Measurements from ENCODE around the gene FHAD1. TPM values are rescaled to one million over a fixed set of nuclear protein-coding genes. Genes with fewer than 3 reads are reported as not detected.

FHAD1 gene
- total RNA-seq, 1 experiment from 2014 or later: 3.5 TPM

DNA sequence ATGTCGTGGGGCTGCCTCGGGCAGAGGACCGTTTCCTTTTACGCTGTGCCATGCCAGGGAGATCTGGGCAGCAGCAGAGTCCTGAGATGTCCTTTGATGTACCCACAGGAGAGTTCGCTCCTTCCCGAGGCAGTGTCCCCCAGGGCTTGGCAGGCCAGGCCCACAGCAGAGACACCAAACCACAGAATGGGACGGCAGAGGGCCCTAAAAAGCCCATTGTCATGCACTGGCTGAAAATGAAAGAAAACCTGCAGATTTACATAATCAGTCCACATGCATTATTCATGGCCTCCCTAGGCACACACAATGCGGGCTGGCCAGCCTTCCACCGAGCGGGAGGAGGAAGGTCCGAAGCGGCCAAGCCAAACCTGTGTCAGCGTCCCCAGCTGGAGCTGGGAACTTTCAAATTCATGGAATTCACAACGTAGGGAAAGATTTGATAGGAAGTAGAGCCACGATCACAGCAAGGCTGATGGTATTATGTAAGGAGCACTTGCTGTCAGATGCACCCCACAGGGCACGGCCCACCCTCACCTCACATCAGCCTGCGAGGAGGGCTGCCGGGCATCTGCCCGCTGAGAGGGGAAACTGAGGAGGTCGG, 137.4 kb downstream of the FHAD1 start:
- Histone ChIP-seq H3K9me2 (ENCODE audit: insufficient read depth) (no peaks in the 10 kb centered on the region), H3K4me3 (replicated peaks in 1 of 2; ENCODE audit: low read depth in 1 of 2, low read length in 2 of 2) (no peak overlapping the region), H3K27me3 (ENCODE audit: insufficient read depth, low read length) (no peaks in the 10 kb centered on the region), H3K4me2 (ENCODE audit: low read length) (no peak overlapping the region), H4K20me1 (ENCODE audit: insufficient read depth) (no peaks in the 10 kb centered on the region), H3K79me2 (ENCODE audit: insufficient read depth, low read length) (no peaks in the 10 kb centered on the region), H3K9ac (ENCODE audit: low read length) (no peak overlapping the region), H3K27ac (ENCODE audit: low read depth, low read length) (no peak overlapping the region), H3K4me1 (ENCODE audit: control insufficient read depth in 1 of 2, insufficient read depth in 2 of 2, low read length in 2 of 2) (no peaks in the 10 kb centered on the region), H3K36me3 (ENCODE audit: control insufficient read depth in 1 of 2, insufficient read depth in 2 of 2, low read length in 2 of 2) (no peaks in the 10 kb centered on the region), H3K9me3 (ENCODE audit: control insufficient read depth in 1 of 2, insufficient read depth in 1 of 2, low read depth in 1 of 2, low read length in 2 of 2) (no peaks in the 10 kb centered on the region), H2AFZ (ENCODE audit: low read depth, low read length, poor library complexity, severe bottlenecking) (no peak overlapping the region)
- ChIA-PET POLR2A (no interaction called here), CTCF (no interaction called here), RAD21 (ENCODE audit: low non-redundant PET in 1 of 2, low total read pairs in 2 of 2, uncharacterized antibody in 2 of 2, unreplicated experiment in 2 of 2) (no interaction called here)
- DNase-seq (ENCODE audit: low read depth, low spot score) (no peak), ATAC-seq (no peak)
- intact Hi-C loops (cut with micrococcal nuclease): no loop called here
- TF ChIP-seq CTCF (IDR thresholded peaks at IDR 0.05 in 2 of 3, conservative IDR thresholded peaks at IDR 0.05 in 1 of 3; ENCODE audit: borderline replicate concordance in 1 of 3, insufficient read depth in 1 of 3, low read depth in 2 of 3, low read length in 2 of 3): no peak
- TF ChIP-seq EZH2 (IDR thresholded peaks at IDR 0.05): no peak
- no peak for TF ChIP-seq CEBPB (IDR thresholded peaks at IDR 0.05; ENCODE audit: low read depth)
- TF ChIP-seq FOSL1 (IDR thresholded peaks at IDR 0.05; ENCODE audit: low read depth): no peak
- TF ChIP-seq, protein P1, sequence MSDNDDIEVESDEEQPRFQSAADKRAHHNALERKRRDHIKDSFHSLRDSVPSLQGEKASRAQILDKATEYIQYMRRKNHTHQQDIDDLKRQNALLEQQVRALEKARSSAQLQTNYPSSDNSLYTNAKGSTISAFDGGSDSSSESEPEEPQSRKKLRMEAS (IDR thresholded peaks at IDR 0.05): no peak
- no peak for TF ChIP-seq ELF1 (IDR thresholded peaks at IDR 0.05; ENCODE audit: borderline replicate concordance, low read depth)
- no peak for TF ChIP-seq TCF7L2 (IDR thresholded peaks at IDR 0.05; ENCODE audit: borderline replicate concordance, extremely low read depth, insufficient read depth, insufficient read length)
- TF ChIP-seq ZBTB33 (IDR thresholded peaks at IDR 0.05; ENCODE audit: extremely low read depth, insufficient replicate concordance, low read length): no peak
- TF ChIP-seq POLR2A (IDR thresholded peaks at IDR 0.05; ENCODE audit: borderline replicate concordance, extremely low read depth, insufficient read depth, insufficient read length): no peak
- TF ChIP-seq ZFX (IDR thresholded peaks at IDR 0.05): no peak
- no peak for TF ChIP-seq EGR1 (IDR thresholded peaks at IDR 0.05; ENCODE audit: low read depth)
- TF ChIP-seq ATF3 (IDR thresholded peaks at IDR 0.05): no peak
- TF ChIP-seq CBX3 (IDR thresholded peaks at IDR 0.05; ENCODE audit: low read depth): no peak
- TF ChIP-seq SIN3A (IDR thresholded peaks at IDR 0.05; ENCODE audit: low read depth): no peak
- TF ChIP-seq ZNF274 (IDR thresholded peaks at IDR 0.05; ENCODE audit: low read depth, low read length): no peak
- TF ChIP-seq SP1 (IDR thresholded peaks at IDR 0.05; ENCODE audit: low read depth): no peak
- no peak for TF ChIP-seq YY1 (IDR thresholded peaks at IDR 0.05; ENCODE audit: extremely low read depth, insufficient replicate concordance, low read depth, low read length)
- no peak for TF ChIP-seq RAD21 (IDR thresholded peaks at IDR 0.05; ENCODE audit: low read depth)
- TF ChIP-seq JUND (IDR thresholded peaks at IDR 0.05): no peak
- no peak for TF ChIP-seq SRF (IDR thresholded peaks at IDR 0.05; ENCODE audit: low read depth)
- BruUV-seq (replicated peaks): no TSS peak

Data from HCT116 (cell line).